ENCODE data around the gene FAM76B. TPM values are rescaled to one million over a fixed set of nuclear protein-coding genes. Genes with fewer than 3 reads are reported as not detected.

Gene FAM76B
- total RNA-seq, 4 donors from 2014 or later: 7.0 to 40.4 (median 31.2) TPM

DNA sequence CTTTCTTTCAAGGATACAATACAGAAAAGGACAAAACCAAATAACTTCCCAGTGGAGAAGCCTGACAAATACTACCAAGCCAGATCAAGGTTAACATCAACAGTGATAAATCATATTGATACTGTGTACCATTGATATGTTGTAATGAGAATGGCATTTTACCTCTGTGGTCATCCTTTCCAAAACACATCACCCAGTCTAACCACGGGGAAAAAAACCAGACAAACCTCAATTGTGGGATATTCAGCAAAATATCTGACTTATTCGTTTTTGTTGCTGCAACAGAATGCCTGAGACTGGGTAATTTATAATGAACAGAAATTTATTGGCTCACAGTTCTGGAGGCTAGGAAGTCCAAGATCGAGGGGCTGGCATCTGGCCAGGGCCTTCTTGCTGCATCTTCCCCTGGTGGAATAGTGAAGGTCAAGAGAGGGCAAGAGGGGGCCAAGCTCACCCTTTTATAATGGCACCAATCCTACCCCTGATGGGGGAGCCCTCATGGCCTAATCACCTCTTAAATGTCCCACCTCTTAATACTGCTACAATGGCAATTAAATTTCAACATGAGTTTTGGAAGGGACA lies 66.1 kb downstream of the FAM76B start:
- intact Hi-C loops (cut with DNase I; ENCODE audit: low total_unique reads) (no loop called here), in situ Hi-C loops (cut with MboI; ENCODE audit: low pct_ligation_motif_present in 1 of 4, low pct_unique_long_range_greater_than_20kb in 1 of 4, low sequenced_read_pairs in 3 of 4) (no loop called here)
- DNase-seq: no peak
- Histone ChIP-seq H3K4me3 (no peak overlapping the region), H3K36me3 (no peaks in the 10 kb centered on the region), H3K9me3 (no peaks in the 10 kb centered on the region), H3K27me3 (no peaks in the 10 kb centered on the region), H3K4me1 (no peaks in the 10 kb centered on the region), H3K27ac (no peak overlapping the region)
- TF ChIP-seq POLR2AphosphoS5 (IDR thresholded peaks at IDR 0.05) (no peak), POLR2A (IDR thresholded peaks at IDR 0.05) (no peak), EP300 (IDR thresholded peaks at IDR 0.05; ENCODE audit: low read depth) (no peak)
- TF ChIP-seq, protein P1, sequence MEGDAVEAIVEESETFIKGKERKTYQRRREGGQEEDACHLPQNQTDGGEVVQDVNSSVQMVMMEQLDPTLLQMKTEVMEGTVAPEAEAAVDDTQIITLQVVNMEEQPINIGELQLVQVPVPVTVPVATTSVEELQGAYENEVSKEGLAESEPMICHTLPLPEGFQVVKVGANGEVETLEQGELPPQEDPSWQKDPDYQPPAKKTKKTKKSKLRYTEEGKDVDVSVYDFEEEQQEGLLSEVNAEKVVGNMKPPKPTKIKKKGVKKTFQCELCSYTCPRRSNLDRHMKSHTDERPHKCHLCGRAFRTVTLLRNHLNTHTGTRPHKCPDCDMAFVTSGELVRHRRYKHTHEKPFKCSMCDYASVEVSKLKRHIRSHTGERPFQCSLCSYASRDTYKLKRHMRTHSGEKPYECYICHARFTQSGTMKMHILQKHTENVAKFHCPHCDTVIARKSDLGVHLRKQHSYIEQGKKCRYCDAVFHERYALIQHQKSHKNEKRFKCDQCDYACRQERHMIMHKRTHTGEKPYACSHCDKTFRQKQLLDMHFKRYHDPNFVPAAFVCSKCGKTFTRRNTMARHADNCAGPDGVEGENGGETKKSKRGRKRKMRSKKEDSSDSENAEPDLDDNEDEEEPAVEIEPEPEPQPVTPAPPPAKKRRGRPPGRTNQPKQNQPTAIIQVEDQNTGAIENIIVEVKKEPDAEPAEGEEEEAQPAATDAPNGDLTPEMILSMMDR (IDR thresholded peaks at IDR 0.05): no peak
- WGBS, 2 donors (ENCODE audit: low coverage in 1 of 2): 57 to 100% methylated on average over 1 to 3 of the region's 3 CpGs

GRCh38 chr11:95720195-95720594 lies 69.4 kb downstream of the FAM76B start:
- Histone ChIP-seq H3K4me3 (no peak overlapping the region), H3K36me3 (no peaks in the 10 kb centered on the region), H3K4me1 (no peaks in the 10 kb centered on the region), H3K9me3 (no peaks in the 10 kb centered on the region), H3K27me3 (no peaks in the 10 kb centered on the region), H3K27ac (no peak overlapping the region)
- no peak for DNase-seq
- in situ Hi-C loops (cut with MboI; ENCODE audit: low pct_ligation_motif_present in 1 of 4, low pct_unique_long_range_greater_than_20kb in 1 of 4, low sequenced_read_pairs in 3 of 4) (no loop called here), intact Hi-C loops (cut with DNase I; ENCODE audit: low total_unique reads) (no loop called here)
- WGBS, 2 donors (ENCODE audit: low coverage in 1 of 2): 61 to 76% methylated on average over 3 of the region's 3 CpGs
- TF ChIP-seq POLR2A (IDR thresholded peaks at IDR 0.05) (no peak), POLR2AphosphoS5 (IDR thresholded peaks at IDR 0.05) (no peak), EP300 (IDR thresholded peaks at IDR 0.05; ENCODE audit: low read depth) (no peak)
- TF ChIP-seq, protein P1 (IDR thresholded peaks at IDR 0.05): no peak

Other genes with a start within 250 kb of the FAM76B start
- gene CEP57, start 716 bp upstream of the FAM76B start, total RNA-seq: 10 to 100 TPM; 22.4 to 61.7 (median 40.2) TPM
- gene MTMR2, start 134.3 kb upstream of the FAM76B start, total RNA-seq: 10 to 100 TPM; 14.7 to 35.2 (median 18.4) TPM

Measured in transverse colon (tissue), 4 donors.